ENCODE results near the gene FHIT. TPM values are rescaled to one million over a fixed set of nuclear protein-coding genes. Genes with fewer than 3 reads are reported as not detected.

FHIT gene
- total and polyA plus RNA-seq, 5 experiments from 2014 or later: 11.7 to 32.3 (median 15.5) TPM

DNA sequence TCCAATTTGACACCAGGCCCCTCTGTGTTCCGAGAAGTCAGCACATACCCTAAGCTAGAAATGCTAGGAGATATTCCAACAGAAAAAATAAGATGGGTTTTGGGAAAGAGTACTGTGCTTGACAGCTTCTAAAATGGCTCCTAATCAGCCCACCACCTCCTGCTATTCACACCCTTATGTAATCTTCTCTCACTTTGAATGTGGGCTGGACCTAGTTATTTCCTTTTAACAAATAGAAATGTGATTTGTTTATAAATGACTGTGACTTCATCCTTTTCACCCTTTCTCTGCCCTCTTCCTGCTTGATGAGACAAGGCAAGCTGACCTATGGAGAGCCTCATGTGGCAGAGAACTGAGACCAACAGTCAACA, 961.1 kb downstream of the FHIT start:
- Mint-ChIP-seq H3K4me1 (peaks cover 0 to 7% (median 4%) of the 10 kb centered on the region in 4 donors), H3K27ac (peak overlapping the region in 3 of 10 donors; percentile 44 to 80 (median 62))
- ATAC-seq: no peak

GRCh38 chr3:60289341-60290121, 961.7 kb downstream of the FHIT start:
- Mint-ChIP-seq H3K4me3 (no peak overlapping the region), H3K9me3 (no peaks in the 10 kb centered on the region), H3K27me3 (no peaks in the 10 kb centered on the region), H3K27ac (no peak overlapping the region), H3K36me3 (no peaks in the 10 kb centered on the region), H3K4me1 (peaks cover 0 to 7% (median 3%) of the 10 kb centered on the region in 4 donors)
- POLR2A ChIA-PET: interaction anchor here (0.5 kb wide), 1 partner anchor 40 kb away, joined by 3 read pairs; no protein-coding TSS in a partner anchor
- ATAC-seq: no peak
- no peak for DNase-seq

More for the DNA sequence above, 961.1 kb downstream of the FHIT start:
- Mint-ChIP-seq H3K9me3 (no peaks in the 10 kb centered on the region), H3K4me3 (no peak overlapping the region), H3K27me3 (no peaks in the 10 kb centered on the region), H3K36me3 (no peaks in the 10 kb centered on the region)
- POLR2A ChIA-PET: interaction anchor here (0.5 kb wide), 1 partner anchor 41 kb away, joined by 3 read pairs; no protein-coding TSS in a partner anchor
- no peak for DNase-seq

DNA sequence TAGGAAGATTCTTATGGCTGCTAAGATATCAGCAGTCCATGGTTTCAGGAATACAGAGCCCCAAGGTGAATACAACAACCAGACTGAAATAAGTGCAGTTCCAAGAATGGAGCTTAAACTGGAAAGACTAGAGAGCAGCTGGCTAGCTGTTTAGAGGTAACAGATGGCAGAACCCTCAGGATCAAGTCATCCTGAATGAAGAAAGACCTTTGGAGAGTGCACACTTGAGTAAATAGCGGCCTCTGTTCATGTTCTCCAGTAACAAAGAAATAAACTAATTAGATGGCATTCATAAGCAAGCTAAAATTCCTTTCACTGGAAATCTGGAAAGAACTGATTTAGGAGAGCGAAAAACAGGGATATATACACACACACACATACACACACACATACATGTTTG, 968.4 kb downstream of the FHIT start:
- Mint-ChIP-seq H3K36me3 (no peaks in the 10 kb centered on the region), H3K27me3 (no peaks in the 10 kb centered on the region), H3K4me1 (no peaks in the 10 kb centered on the region), H3K27ac (no peak overlapping the region), H3K4me3 (no peak overlapping the region), H3K9me3 (no peaks in the 10 kb centered on the region)
- ATAC-seq (no peak), DNase-seq (no peak)
- POLR2A ChIA-PET: no interaction called here

DNA sequence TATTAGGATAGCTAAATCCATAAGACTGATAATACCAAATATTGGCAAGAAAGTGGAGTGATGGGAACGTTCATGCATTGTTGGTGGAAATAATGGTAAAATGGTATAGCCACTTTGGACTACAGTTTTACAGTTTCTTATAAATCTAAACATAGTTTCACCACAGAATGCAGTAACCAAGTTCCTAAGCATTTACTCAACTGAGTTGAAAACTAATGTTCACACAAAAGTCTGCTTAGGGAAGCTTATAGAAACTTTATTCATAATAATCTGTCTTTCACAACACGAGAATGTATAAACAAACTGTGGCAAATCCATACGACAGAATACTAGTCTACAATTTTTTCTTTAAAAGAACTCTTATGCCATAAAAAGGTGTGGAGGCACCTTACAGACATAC, 969.3 kb downstream of the FHIT start:
- no peaks in the 10 kb centered on the region for H3K9me3 Mint-ChIP-seq
- no peak overlapping the region for H3K4me3 Mint-ChIP-seq
- H3K36me3 Mint-ChIP-seq: no peaks in the 10 kb centered on the region
- no peaks in the 10 kb centered on the region for H3K27me3 Mint-ChIP-seq
- H3K27ac Mint-ChIP-seq: no peak overlapping the region
- no peak for ATAC-seq
- no peaks in the 10 kb centered on the region for H3K4me1 Mint-ChIP-seq
- POLR2A ChIA-PET: no interaction called here
- no peak for DNase-seq

DNA sequence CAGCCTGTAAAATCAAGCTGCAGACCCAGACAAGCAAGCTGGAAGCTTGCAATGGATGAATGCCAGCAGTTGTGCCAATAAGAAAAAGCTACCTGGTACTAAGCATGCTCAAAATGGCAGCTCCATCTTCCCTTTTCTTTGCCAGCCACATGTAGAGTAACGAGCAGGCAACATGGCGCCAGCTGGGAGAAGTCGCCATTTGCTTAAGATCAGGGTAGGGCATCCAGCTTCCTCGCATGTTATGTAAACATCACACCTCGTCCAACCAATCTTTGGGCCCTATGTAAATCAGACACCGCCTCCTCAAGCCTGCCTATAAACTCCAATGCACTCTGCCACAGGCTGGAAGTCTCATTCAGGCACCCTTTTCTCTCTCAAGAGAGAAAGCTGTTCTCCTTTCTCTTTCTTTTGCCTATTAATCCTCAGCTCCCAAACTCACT, 973.9 kb downstream of the FHIT start:
- Mint-ChIP-seq H3K4me1 (no peaks in the 10 kb centered on the region), H3K36me3 (peaks cover 0 to 5% (median 4%) of the 10 kb centered on the region in 3 donors), H3K4me3 (no peak overlapping the region), H3K9me3 (peaks cover 0 to 5% (median 0%) of the 10 kb centered on the region in 9 donors), H3K27me3 (no peaks in the 10 kb centered on the region), H3K27ac (no peak overlapping the region)
- DNase-seq (no peak), ATAC-seq (no peak)
- POLR2A ChIA-PET: no interaction called here

- no peaks in the 10 kb centered on the region for H3K4me1 Mint-ChIP-seq
- DNase-seq (no peak), ATAC-seq (no peak)
- H3K4me3 Mint-ChIP-seq: no peak overlapping the region
- no peaks in the 10 kb centered on the region for H3K27me3 Mint-ChIP-seq
- POLR2A ChIA-PET: no interaction called here
- peak overlapping the region in 1 of 10 donors; percentile 6 for H3K27ac Mint-ChIP-seq
- H3K9me3 Mint-ChIP-seq: peaks cover 0 to 5% (median 0%) of the 10 kb centered on the region in 9 donors
- peaks cover 0 to 5% (median 4%) of the 10 kb centered on the region in 3 donors for H3K36me3 Mint-ChIP-seq
Observed at GRCh38 chr3:60276615-60277014, 974.6 kb downstream of the FHIT start.

DNA sequence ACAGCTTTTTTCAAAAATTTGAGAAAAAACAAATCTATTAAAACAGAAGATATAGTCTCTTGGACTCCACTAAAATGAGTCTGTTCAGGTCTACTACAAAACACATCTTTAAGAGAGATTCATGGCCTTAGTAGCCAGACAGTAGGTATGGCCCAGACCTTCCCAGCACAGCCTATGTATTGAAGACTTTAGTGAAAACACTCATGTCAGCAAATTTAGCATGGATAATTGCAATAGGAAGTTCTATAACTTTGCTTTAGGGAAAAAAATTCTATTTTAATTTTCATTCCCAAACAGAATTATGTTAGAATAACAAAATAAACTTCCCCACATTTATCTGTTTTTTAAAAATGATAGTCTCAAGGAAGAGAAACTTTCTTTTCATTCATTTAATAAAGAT, 976.6 kb downstream of the FHIT start:
- ATAC-seq (no peak), DNase-seq (no peak)
- H3K9me3 Mint-ChIP-seq: peaks cover 0 to 5% (median 0%) of the 10 kb centered on the region in 9 donors
- H3K4me1 Mint-ChIP-seq: no peaks in the 10 kb centered on the region
- H3K27me3 Mint-ChIP-seq: no peaks in the 10 kb centered on the region
- peaks cover 0 to 5% (median 4%) of the 10 kb centered on the region in 3 donors for H3K36me3 Mint-ChIP-seq
- POLR2A ChIA-PET: no interaction called here
- H3K27ac Mint-ChIP-seq: no peak overlapping the region
- no peak overlapping the region for H3K4me3 Mint-ChIP-seq

DNA sequence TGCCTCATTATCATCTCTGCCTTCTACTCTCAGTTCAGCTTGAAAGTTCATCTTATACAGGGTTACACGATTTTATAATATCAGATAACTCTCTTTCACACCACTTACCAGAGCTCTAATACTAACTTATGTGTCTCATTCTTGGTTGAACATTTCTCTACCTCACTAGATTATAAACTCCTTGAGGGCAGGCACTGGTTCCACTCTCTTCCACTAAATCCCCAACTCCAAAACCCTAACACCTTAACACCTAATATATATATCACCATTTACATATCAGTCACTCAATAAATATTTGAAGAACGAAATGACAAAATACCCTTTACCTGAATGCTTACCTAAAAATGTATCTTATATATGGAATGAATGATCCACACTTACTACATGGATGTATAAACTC, 977.2 kb downstream of the FHIT start:
- H3K4me3 Mint-ChIP-seq: no peak overlapping the region
- no peaks in the 10 kb centered on the region for H3K4me1 Mint-ChIP-seq
- peaks cover 0 to 5% (median 4%) of the 10 kb centered on the region in 3 donors for H3K36me3 Mint-ChIP-seq
- POLR2A ChIA-PET: no interaction called here
- no peak for DNase-seq
- ATAC-seq: no peak
- H3K9me3 Mint-ChIP-seq: peaks cover 0 to 5% (median 0%) of the 10 kb centered on the region in 9 donors
- no peaks in the 10 kb centered on the region for H3K27me3 Mint-ChIP-seq
- no peak overlapping the region for H3K27ac Mint-ChIP-seq

- Mint-ChIP-seq H3K4me3 (no peak overlapping the region), H3K9me3 (peaks cover 0 to 3% (median 0%) of the 10 kb centered on the region in 9 donors), H3K27ac (no peak overlapping the region), H3K4me1 (peaks cover 0 to 2% (median 0%) of the 10 kb centered on the region in 4 donors), H3K27me3 (no peaks in the 10 kb centered on the region), H3K36me3 (peaks cover 0 to 3% (median 3%) of the 10 kb centered on the region in 3 donors)
- POLR2A ChIA-PET: no interaction called here
- DNase-seq (no peak), ATAC-seq (no peak)
Observed at GRCh38 chr3:60269829-60270266, 981.4 kb downstream of the FHIT start.

DNA sequence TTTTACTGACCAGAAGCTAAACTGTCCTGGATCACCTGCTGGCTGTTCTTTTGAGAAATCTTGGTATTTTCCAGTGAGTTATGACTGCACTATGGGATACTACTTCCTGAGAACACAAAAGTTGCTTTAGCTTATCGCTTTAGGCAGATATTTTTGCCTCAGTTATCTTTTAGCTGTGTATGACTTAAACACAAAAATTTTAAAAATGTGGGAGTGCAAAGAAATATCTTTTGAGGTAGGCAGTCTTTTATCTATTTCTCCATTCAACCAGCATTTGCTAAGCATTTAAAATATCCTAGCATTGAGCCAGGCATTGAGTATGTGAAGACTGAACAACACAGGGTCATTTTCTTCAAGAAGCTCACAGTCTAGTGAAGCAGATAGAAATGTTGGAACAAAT, 981.9 kb downstream of the FHIT start:
- POLR2A ChIA-PET: no interaction called here
- Mint-ChIP-seq H3K36me3 (peaks cover 0 to 3% (median 3%) of the 10 kb centered on the region in 3 donors), H3K27ac (no peak overlapping the region), H3K4me3 (no peak overlapping the region), H3K9me3 (peaks cover 0 to 3% (median 0%) of the 10 kb centered on the region in 9 donors), H3K27me3 (no peaks in the 10 kb centered on the region), H3K4me1 (peaks cover 0 to 2% (median 0%) of the 10 kb centered on the region in 4 donors)
- ATAC-seq: no peak
- no peak for DNase-seq

- H3K4me3 Mint-ChIP-seq: no peak overlapping the region
- no peak for ATAC-seq
- no peaks in the 10 kb centered on the region for H3K9me3 Mint-ChIP-seq
- H3K27me3 Mint-ChIP-seq: no peaks in the 10 kb centered on the region
- no peak overlapping the region for H3K27ac Mint-ChIP-seq
- H3K36me3 Mint-ChIP-seq: peaks cover 0 to 3% (median 0%) of the 10 kb centered on the region in 3 donors
- POLR2A ChIA-PET: no interaction called here
- no peak for DNase-seq
- H3K4me1 Mint-ChIP-seq: peaks cover 2 to 5% (median 3%) of the 10 kb centered on the region in 4 donors
Observed at GRCh38 chr3:60268123-60268522, 983.1 kb downstream of the FHIT start.

GRCh38 chr3:60266444-60266843, 984.8 kb downstream of the FHIT start:
- DNase-seq (no peak), ATAC-seq (no peak)
- no peak overlapping the region for H3K4me3 Mint-ChIP-seq
- H3K9me3 Mint-ChIP-seq: no peaks in the 10 kb centered on the region
- no peaks in the 10 kb centered on the region for H3K27me3 Mint-ChIP-seq
- peaks cover 0 to 3% (median 0%) of the 10 kb centered on the region in 3 donors for H3K36me3 Mint-ChIP-seq
- peak overlapping the region in 1 of 10 donors; percentile 15 for H3K27ac Mint-ChIP-seq
- POLR2A ChIA-PET: no interaction called here
- H3K4me1 Mint-ChIP-seq: peaks cover 10 to 19% (median 16%) of the 10 kb centered on the region in 4 donors

DNA sequence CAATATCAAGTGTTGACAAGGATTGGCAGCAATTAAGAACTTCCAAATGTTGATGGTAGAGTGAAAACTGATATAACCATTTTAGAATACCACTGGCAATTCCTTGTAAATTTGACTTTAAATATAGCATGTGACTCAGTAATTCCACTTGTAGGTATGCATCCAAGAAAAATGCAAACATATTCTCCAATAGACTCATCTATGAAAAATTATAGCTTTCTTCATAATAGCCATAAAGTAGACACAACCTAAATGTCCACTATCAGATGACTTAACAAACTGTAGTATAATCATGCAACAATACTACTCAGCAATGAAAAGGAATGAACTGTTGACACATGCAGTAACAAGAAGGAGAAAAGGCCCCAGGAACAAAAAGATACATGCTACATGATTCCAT, 988.1 kb downstream of the FHIT start:
- POLR2A ChIA-PET: no interaction called here
- peaks cover 19 to 33% (median 29%) of the 10 kb centered on the region in 4 donors for H3K4me1 Mint-ChIP-seq
- H3K27me3 Mint-ChIP-seq: no peaks in the 10 kb centered on the region
- H3K36me3 Mint-ChIP-seq: no peaks in the 10 kb centered on the region
- H3K9me3 Mint-ChIP-seq: peaks cover 0 to 1% (median 0%) of the 10 kb centered on the region in 9 donors
- no peak for ATAC-seq
- H3K4me3 Mint-ChIP-seq: no peak overlapping the region
- H3K27ac Mint-ChIP-seq: peak overlapping the region in 3 of 10 donors; percentile 1 to 72 (median 34)
- DNase-seq: no peak

All from naive thymus-derived CD8-positive, alpha-beta T cell (primary cell).